Endothelial cell (in vitro differentiated cells): ENCODE results near the gene POU2F2. TPM values are rescaled to one million over a fixed set of nuclear protein-coding genes. Genes with fewer than 3 reads are reported as not detected.

ENCODE experiments used
- DNase-seq: peaks from one replicate; pipeline ENCODE4 v3.0.0; 2021; ENCODE audit warnings: low spot score
- H3K27ac Mint-ChIP-seq: one replicate; pipeline ENCODE4 v1.8.0; 2021; ENCODE audit warnings: mixed read lengths, inconsistent platforms; ENCODE audit not compliant: unreplicated experiment
- H3K27me3 Mint-ChIP-seq: one replicate; pipeline ENCODE4 v1.8.0; 2021; ENCODE audit warnings: mild to moderate bottlenecking, moderate library complexity, mixed read lengths, inconsistent platforms; ENCODE audit not compliant: unreplicated experiment
- H3K36me3 Mint-ChIP-seq: one replicate; pipeline ENCODE4 v1.8.0; 2021; ENCODE audit warnings: mild to moderate bottlenecking, low read depth, mixed read lengths, inconsistent platforms; ENCODE audit not compliant: unreplicated experiment
- H3K4me1 Mint-ChIP-seq: one replicate; pipeline ENCODE4 v1.8.0; 2021; ENCODE audit warnings: mild to moderate bottlenecking, mixed read lengths, inconsistent platforms; ENCODE audit not compliant: unreplicated experiment
- H3K4me3 Mint-ChIP-seq: one replicate; pipeline ENCODE4 v1.8.0; 2021; ENCODE audit warnings: mild to moderate bottlenecking, mixed read lengths, inconsistent platforms; ENCODE audit not compliant: unreplicated experiment
- H3K9me3 Mint-ChIP-seq: one replicate; pipeline ENCODE4 v1.8.0; 2021; ENCODE audit warnings: mixed read lengths, inconsistent platforms; ENCODE audit not compliant: unreplicated experiment
- total RNA-seq: library from RNA; stranded (reverse); fragmentation: NEBNext Ultra II Directional; extraction: Animal tissue kit (Norgen Biotek cat#: 25700); gene quantifications from one replicate; pipeline ENCODE4 v1.2.1, GENCODE V29; 2021; ENCODE audit not compliant: unreplicated experiment
- TF ChIP-seq, protein P1 (sequence below): fragments of 200-600 bp; sonication (generic); IDR thresholded peaks from one replicate; pipeline ENCODE4 v1.5.0; 2021; ENCODE audit warnings: antibody characterized with exemption; ENCODE audit not compliant: unreplicated experiment

Gene POU2F2
- total RNA-seq, 1 donor from 2014 or later, result 5.7 TPM

DNA sequence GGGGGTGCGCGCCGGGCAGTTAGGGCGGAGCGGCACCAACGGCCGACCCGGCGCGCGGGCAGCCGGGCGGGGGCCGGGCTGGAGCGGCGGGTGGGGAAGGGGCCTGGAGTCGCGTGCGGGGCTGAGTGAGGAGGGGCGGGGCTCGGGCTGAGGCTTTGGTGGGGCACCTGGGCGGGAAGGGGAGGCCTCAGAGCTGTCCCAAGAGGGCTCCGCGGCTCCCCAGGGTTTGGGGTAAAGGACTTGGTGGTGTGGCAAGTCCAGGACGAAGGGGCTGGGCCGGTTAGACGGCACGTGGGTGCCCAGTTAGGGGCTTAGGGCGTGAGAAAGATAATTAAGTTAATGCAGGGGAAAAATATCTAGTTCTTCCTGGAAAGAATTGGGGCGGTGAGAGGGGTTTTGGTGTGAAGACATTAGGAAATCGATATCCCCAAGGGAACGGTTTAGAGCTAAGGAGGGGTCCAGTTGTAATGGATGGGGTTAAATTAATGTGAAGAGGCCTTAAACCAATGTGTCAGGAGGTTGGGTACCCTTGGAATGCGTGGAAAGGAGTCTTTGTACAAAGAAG lies 55.8 kb downstream of the POU2F2 start:
- DNase-seq, result no peak
- Mint-ChIP-seq H3K27ac (peak overlapping the region; percentile 86), H3K9me3 (no peaks in the 10 kb centered on the region), H3K36me3 (peaks cover 31% of the 10 kb centered on the region), H3K4me1 (peaks cover 28% of the 10 kb centered on the region), H3K27me3 (peaks cover 26% of the 10 kb centered on the region), H3K4me3 (peak overlapping the region; percentile 98)
- TF ChIP-seq, protein P1, sequence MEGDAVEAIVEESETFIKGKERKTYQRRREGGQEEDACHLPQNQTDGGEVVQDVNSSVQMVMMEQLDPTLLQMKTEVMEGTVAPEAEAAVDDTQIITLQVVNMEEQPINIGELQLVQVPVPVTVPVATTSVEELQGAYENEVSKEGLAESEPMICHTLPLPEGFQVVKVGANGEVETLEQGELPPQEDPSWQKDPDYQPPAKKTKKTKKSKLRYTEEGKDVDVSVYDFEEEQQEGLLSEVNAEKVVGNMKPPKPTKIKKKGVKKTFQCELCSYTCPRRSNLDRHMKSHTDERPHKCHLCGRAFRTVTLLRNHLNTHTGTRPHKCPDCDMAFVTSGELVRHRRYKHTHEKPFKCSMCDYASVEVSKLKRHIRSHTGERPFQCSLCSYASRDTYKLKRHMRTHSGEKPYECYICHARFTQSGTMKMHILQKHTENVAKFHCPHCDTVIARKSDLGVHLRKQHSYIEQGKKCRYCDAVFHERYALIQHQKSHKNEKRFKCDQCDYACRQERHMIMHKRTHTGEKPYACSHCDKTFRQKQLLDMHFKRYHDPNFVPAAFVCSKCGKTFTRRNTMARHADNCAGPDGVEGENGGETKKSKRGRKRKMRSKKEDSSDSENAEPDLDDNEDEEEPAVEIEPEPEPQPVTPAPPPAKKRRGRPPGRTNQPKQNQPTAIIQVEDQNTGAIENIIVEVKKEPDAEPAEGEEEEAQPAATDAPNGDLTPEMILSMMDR, result no peak

DNA sequence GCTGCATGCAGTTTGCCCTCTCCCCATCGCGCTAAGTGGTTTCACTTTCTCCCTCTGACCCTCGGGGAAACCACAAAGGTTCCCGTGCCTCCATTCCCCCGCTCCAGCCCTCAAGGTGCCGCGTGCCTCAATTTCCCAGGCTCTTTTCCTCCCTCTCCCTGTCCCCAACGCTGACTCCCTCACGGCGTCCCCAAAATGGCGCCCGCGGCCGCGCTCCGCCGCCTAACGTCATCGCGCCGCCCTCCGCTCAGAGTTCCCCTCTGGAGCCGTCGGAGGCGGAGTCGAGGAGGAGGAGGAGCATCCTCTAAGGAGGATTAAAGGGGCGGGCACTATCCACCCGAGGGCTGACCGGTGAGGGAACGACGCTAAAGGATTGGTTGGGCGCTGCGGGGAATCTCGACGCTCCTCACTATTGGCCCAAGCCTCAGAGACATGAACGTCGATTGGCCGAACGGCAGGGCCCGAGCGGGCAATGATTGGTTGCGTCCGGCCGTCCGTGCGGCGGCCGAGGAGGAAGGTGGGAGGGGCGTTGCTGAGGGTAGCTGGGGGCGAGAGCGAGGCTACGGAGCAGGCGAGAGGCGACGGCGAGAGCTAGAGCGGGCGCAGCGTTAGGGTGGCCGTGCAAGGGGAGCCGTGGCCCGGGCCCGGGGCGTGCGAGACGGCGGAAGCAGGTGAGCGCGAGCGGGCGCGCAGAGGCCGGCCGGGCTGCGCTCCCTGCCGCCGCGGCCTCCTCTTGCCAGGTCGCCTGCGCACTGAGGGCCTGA lies 56.4 kb downstream of the POU2F2 start, which contains the start of gene ZNF574:
ZNF574 (plus strand) TSS at position 551 of the 764 bp plus-strand sequence. CDS start 2,441 bp downstream, outside the sequence.
- Mint-ChIP-seq H3K36me3 (peaks cover 27% of the 10 kb centered on the region), H3K4me1 (peaks cover 28% of the 10 kb centered on the region), H3K9me3 (no peaks in the 10 kb centered on the region), H3K4me3 (peak within 1 kb of the TSS; percentile 98), H3K27ac (peak within 1 kb of the TSS; percentile 99), H3K27me3 (peaks cover 25% of the 10 kb centered on the region)
- DNase-seq, result peak; percentile 96
- TF ChIP-seq, protein P1, result no peak

GRCh38 chr19:42075364-42075615 lies 57.0 kb downstream of the POU2F2 start:
- Mint-ChIP-seq H3K4me1 (peaks cover 32% of the 10 kb centered on the region), H3K27me3 (peaks cover 24% of the 10 kb centered on the region), H3K36me3 (peaks cover 31% of the 10 kb centered on the region)

DNA sequence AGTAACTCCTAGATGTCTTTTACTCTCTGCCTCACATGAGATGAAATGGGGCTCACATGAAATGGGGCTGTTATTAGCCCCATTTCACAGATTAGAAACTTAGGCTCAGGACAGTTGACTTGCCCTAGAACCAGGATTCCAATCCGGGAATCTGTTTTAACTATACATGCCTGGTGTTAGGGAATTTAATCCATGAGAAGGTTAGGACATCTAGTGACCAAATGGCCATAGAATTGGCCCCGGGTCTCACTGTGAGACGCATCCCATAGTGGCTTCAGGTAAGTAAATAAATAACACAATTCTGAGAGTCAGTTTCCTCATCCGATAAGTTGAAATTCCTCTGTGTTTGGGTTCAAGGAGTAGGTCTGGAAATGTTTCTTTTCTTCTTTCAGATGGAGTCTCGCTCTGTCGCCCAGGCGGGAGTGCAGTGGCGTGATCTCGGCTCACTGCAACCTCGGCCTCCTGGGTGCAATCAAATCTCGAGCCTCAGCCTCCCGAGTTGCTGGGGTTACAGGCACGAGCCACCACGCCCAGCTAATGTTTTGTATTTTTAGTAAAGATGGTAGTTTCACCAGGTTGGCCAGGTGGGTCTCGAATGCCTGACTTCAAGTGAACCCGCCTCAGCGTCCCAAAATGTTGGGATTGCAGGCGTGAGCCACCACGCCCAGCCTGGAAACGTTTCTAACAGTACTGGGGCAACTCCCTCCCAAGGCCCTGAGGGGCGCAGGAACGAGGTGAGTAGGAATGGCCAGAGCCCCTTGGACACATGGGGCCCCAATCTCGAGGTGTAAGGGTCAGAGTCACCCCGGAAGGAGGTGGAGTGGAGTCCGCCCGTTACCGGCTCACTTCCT lies 57.5 kb downstream of the POU2F2 start:
- Mint-ChIP-seq H3K27me3 (peaks cover 23% of the 10 kb centered on the region), H3K36me3 (peaks cover 28% of the 10 kb centered on the region), H3K4me3 (peak overlapping the region; percentile 96), H3K4me1 (peaks cover 33% of the 10 kb centered on the region), H3K9me3 (no peaks in the 10 kb centered on the region), H3K27ac (peak overlapping the region; percentile 99)
- TF ChIP-seq, protein P1, result no peak
- no peak for DNase-seq

More at GRCh38 chr19:42075364-42075615, 57.0 kb downstream of the POU2F2 start:
- H3K27ac Mint-ChIP-seq, result peak overlapping the region; percentile 99
- TF ChIP-seq, protein P1, result no peak
- no peaks in the 10 kb centered on the region for H3K9me3 Mint-ChIP-seq
- no peak for DNase-seq
- H3K4me3 Mint-ChIP-seq, result peak overlapping the region; percentile 96
